ENCODE data around the gene EGF.

The EGF gene

GRCh38 chr4:110042545-110043517 is 130.1 kb downstream of the EGF start:
- DNase-seq, result no peak

GRCh38 chr4:110046588-110047049 is 133.9 kb downstream of the EGF start:
- DNase-seq, result no peak

- DNase-seq, result no peak
Observed at GRCh38 chr4:110049951-110050925, 137.6 kb downstream of the EGF start.

GRCh38 chr4:110055158-110055768 is 142.6 kb downstream of the EGF start:
- no peak for DNase-seq

DNA sequence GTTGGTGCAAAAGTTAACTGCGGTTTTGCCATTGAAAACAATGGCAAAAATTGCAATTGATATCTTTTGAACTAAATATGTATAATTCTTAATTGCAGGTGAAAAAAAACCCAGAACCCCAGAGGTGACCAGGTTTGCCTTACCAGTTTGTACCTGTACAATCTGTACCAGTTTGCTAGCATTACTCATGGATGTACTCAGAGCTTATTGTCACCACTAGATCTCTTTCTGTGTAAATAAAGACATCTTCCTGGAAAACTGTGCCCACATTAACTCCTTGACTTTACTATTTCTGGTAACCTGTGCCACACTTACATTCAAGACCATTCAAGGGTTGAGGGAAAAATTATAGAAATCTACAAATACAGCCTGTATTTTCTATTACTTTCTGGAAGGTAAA is 146.0 kb downstream of the EGF start:
- DNase-seq, result no peak

GRCh38 chr4:110059556-110060191 is 147.0 kb downstream of the EGF start:
- no peak for DNase-seq

DNA sequence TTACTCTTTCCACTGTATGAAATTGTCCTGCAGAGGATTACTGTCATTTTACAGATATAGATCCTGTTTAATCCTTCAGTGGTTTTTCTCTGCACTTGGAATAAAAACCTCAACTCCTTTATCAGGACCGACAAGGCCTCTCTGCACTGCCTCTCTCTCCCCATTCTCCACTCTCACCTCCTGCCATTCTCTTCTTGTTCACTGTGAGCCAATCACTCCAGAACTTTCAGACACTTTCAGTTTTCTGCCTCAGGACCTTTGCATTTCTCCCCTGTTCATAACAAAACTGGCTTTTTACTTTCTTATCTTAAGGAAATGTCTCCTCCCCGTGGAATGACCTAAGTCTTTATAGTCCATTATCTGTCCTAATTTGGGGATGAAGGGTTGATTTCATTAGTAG is 148.4 kb downstream of the EGF start:
- DNase-seq, result no peak
